K562 (cell line): Measurements from ENCODE around the gene MAP2K7. TPM values are rescaled to one million over a fixed set of nuclear protein-coding genes. Genes with fewer than 3 reads are reported as not detected.
A peak's percentile ranks its signal among the peaks of the same experiment; 100 is the strongest.

Experiments used
- E2F5 ChIP-seq: sonication (generic); formaldehyde crosslinking; IDR thresholded peaks from 2 replicates; pipeline ENCODE4 v1.8.0; 2022; ENCODE audit warnings: mild to moderate bottlenecking, missing genetic modification reagents
- E2F8 ChIP-seq: fragments of 450-650 bp; IDR thresholded peaks from 2 replicates; pipeline ENCODE4 v1.7.1; 2018; ENCODE audit warnings: mild to moderate bottlenecking, low read depth; ENCODE audit not compliant: partially characterized antibody
- GTF2B ChIP-seq: IDR thresholded peaks from 2 replicates; pipeline ENCODE4 v1.6.1; 2011; ENCODE audit not compliant: insufficient read length; ENCODE audit errors: extremely low read depth
- HINFP ChIP-seq: fragments of 450-650 bp; conservative IDR thresholded peaks from 2 replicates; pipeline ENCODE4 v1.6.1; 2016; ENCODE audit warnings: missing genetic modification characterization, low read depth, mild to moderate bottlenecking, control low read depth, missing compliant biosample characterization
- HMG20A ChIP-seq: fragments of 450-650 bp; formaldehyde crosslinking; conservative IDR thresholded peaks from 2 replicates; pipeline ENCODE4 v1.4.0; 2020; ENCODE audit warnings: mild to moderate bottlenecking, mixed read lengths
- KDM2B ChIP-seq: fragments of 250-450 bp; sonication (Bioruptor Pico); IDR thresholded peaks from 2 replicates; pipeline ENCODE4 v1.8.0; 2021; ENCODE audit warnings: mild to moderate bottlenecking, moderate library complexity
- KLF1 ChIP-seq: fragments of 450-650 bp; IDR thresholded peaks from 2 replicates; pipeline ENCODE4 v1.6.1; 2016; ENCODE audit warnings: missing genetic modification characterization, missing compliant biosample characterization
- MBD1 ChIP-seq: fragments of 250-450 bp; sonication (Bioruptor Pico); IDR thresholded peaks from 2 replicates; pipeline ENCODE4 v1.8.0; 2022; ENCODE audit warnings: inconsistent platforms
- NCOA6 ChIP-seq: fragments of 450-650 bp; IDR thresholded peaks from 2 replicates; pipeline ENCODE4 v1.6.1; 2017; ENCODE audit warnings: mild to moderate bottlenecking
- PHF20 ChIP-seq: fragments of 450-650 bp; IDR thresholded peaks from 2 replicates; pipeline ENCODE4 v1.6.1; 2018; ENCODE audit not compliant: partially characterized antibody
- SNAPC5 ChIP-seq: fragments of 250-450 bp; sonication (Bioruptor Pico); IDR thresholded peaks from 2 replicates; pipeline ENCODE4 v1.8.0; 2021; ENCODE audit warnings: moderate library complexity, mild to moderate bottlenecking, inconsistent platforms
- SREBF2 ChIP-seq: sonication (generic); formaldehyde crosslinking; IDR thresholded peaks from 2 replicates; pipeline ENCODE4 v1.4.0; 2020; ENCODE audit warnings: mild to moderate bottlenecking, missing genetic modification reagents
- TAF1 ChIP-seq: IDR thresholded peaks from 2 replicates; pipeline ENCODE4 v1.6.1; 2011; ENCODE audit warnings: mild to moderate bottlenecking, low read length, moderate library complexity; ENCODE audit not compliant: insufficient read depth, control insufficient read depth, severe bottlenecking; ENCODE audit errors: extremely low read depth
- WHSC1 ChIP-seq: IDR thresholded peaks from one replicate; pipeline ENCODE4 v1.6.1; 2012; ENCODE audit warnings: low read length, control low read depth, inconsistent platforms
- ZBTB33 ChIP-seq: sonication (generic); formaldehyde crosslinking; IDR thresholded peaks from 2 replicates; pipeline ENCODE4 v1.8.1; 2023; ENCODE audit warnings: mild to moderate bottlenecking, missing genetic modification reagents
- ZNF384 ChIP-seq: IDR thresholded peaks from 2 replicates; pipeline ENCODE4 v1.6.1; 2012; ENCODE audit warnings: low read depth, low read length, improper control_type of control experiment
- ZNF583 ChIP-seq: fragments of 250-450 bp; sonication (Bioruptor Pico); IDR thresholded peaks from 2 replicates; pipeline ENCODE4 v1.4.0; 2020
- ZNF696 ChIP-seq: fragments of 250-450 bp; sonication (Bioruptor Pico); conservative IDR thresholded peaks from 2 replicates; pipeline ENCODE4 v1.4.0; 2020; ENCODE audit warnings: mild to moderate bottlenecking, moderate library complexity
- polyA plus RNA-seq, 8 experiments: library from polyadenylated mRNA; depleted of rRNA in 4 of 8; stranded (reverse) in 5 of 8; unstranded in 3 of 8; fragments of >200 nt; fragmentation: Nextera tagmentation in 2 of 8; fragmentation: Illumina TruSeq in 1 of 8; extraction: Ambion mirVana in 2 of 8; extraction: Trizol in 1 of 8; gene quantifications; 2 replicates each; pipeline versions ENCODE4 v1.2.1 to v1.2.3, GENCODE V29; 2011 to 2014; ENCODE audit warnings: inconsistent platforms in 1 of 8, missing spikeins in 1 of 8
- total RNA-seq, 7 experiments: library from RNA; depleted of rRNA in 6 of 7; stranded (reverse); fragments of >200 nt in 6 of 7; fragmentation: Illumina TruSeq in 2 of 7; extraction: Trizol in 2 of 7; gene quantifications; 2 replicates each; pipeline versions ENCODE4 v1.2.1 to v1.2.3, GENCODE V29; 2011 to 2021; ENCODE audit warnings: low replicate concordance in 1 of 7

Gene MAP2K7
- total and polyA plus RNA-seq, 9 of the 15 experiments (the other 6 are each of a cell fraction or from before 2014, with no cell fraction given), result 0.51 to 45.8 (median 14.1) TPM

- TF ChIP-seq TAF1, result no peak
- TF ChIP-seq HINFP, result no peak
- no peak for TF ChIP-seq GTF2B
- no peak for TF ChIP-seq KDM2B (CRISPR knock-in tag)
- TF ChIP-seq HMG20A, result no peak
- no peak for TF ChIP-seq ZNF696 (CRISPR knock-in tag)
- TF ChIP-seq MBD1, result no peak
- TF ChIP-seq WHSC1, result no peak
- TF ChIP-seq SREBF2 (CRISPR knock-in tag), result no peak
- TF ChIP-seq E2F8, result no peak
- no peak for TF ChIP-seq ZNF384
- TF ChIP-seq PHF20, result no peak
- TF ChIP-seq ZBTB33 (CRISPR knock-in tag), result 0 out of 2 replicates have a peak, but pooled peaks have one; percentile 26
- TF ChIP-seq KLF1 (tag), result no peak
- TF ChIP-seq SNAPC5 (CRISPR knock-in tag), result no peak
- no peak for TF ChIP-seq NCOA6
- no peak for TF ChIP-seq E2F5 (CRISPR knock-in tag)
- TF ChIP-seq ZNF583, result no peak
Observed at GRCh38 chr19:7942981-7943443, 39.3 kb downstream of the MAP2K7 start (continued).
